Fibroblast of lung (primary cell): ENCODE measurements around the gene GATA3. TPM values are rescaled to one million over a fixed set of nuclear protein-coding genes. Genes with fewer than 3 reads are reported as not detected.

Experiments used
- DNase-seq, 2 donors: peaks; one replicate each; pipeline versions ENCODE4 v3.0.0 to v3.0.0-alpha.2; 2010; ENCODE audit warnings: low read depth in 2 of 2
- H2AFZ ChIP-seq: 2 replicates; pipeline ENCODE4 v1.5.1; 2012; ENCODE audit warnings: low read length, control low read depth, inconsistent platforms
- H3K27ac ChIP-seq: 2 replicates; pipeline ENCODE4 v1.5.1; 2011; ENCODE audit warnings: low read length, control low read depth; ENCODE audit not compliant: insufficient read depth
- H3K27me3 ChIP-seq: 2 replicates; pipeline ENCODE4 v1.5.1; 2011; ENCODE audit warnings: mild to moderate bottlenecking, low read length; ENCODE audit not compliant: control insufficient read depth, insufficient read depth
- H3K36me3 ChIP-seq: 2 replicates; pipeline ENCODE4 v1.5.1; 2011; ENCODE audit warnings: low read length; ENCODE audit not compliant: control insufficient read depth, insufficient read depth
- H3K4me1 ChIP-seq: 2 replicates; pipeline ENCODE4 v1.5.1; 2011; ENCODE audit warnings: low read length; ENCODE audit not compliant: control insufficient read depth, insufficient read depth; ENCODE audit errors: extremely low read depth
- H3K4me2 ChIP-seq: 2 replicates; pipeline ENCODE4 v1.5.1; 2011; ENCODE audit warnings: low read length, control low read depth; ENCODE audit not compliant: insufficient read depth; ENCODE audit errors: extremely low read depth
- H3K4me3 ChIP-seq, 4 experiments: fragments of 200-600 bp in 1 of 4; sonication (generic) in 1 of 4; replicated peaks in 1 of 4; 2 replicates each; pipeline ENCODE4 v1.5.1; 2011 to 2016; ENCODE audit warnings: low read length in 4 of 4, low read depth in 3 of 4, mild to moderate bottlenecking in 3 of 4, control low read depth in 2 of 4, inconsistent platforms in 1 of 4, mixed read lengths in 1 of 4; ENCODE audit not compliant: insufficient read depth in 1 of 4; ENCODE audit errors: control extremely low read depth in 1 of 4
- H3K79me2 ChIP-seq: 2 replicates; pipeline ENCODE4 v1.5.1; 2012; ENCODE audit warnings: mild to moderate bottlenecking, low read length, inconsistent platforms; ENCODE audit not compliant: control insufficient read depth, insufficient read depth
- H3K9ac ChIP-seq: 2 replicates; pipeline ENCODE4 v1.5.1; 2011; ENCODE audit warnings: mild to moderate bottlenecking, low read length, control low read depth; ENCODE audit not compliant: insufficient read depth
- H3K9me3 ChIP-seq: 2 replicates; pipeline ENCODE4 v1.5.1; 2012; ENCODE audit warnings: low read depth, low read length; ENCODE audit not compliant: control insufficient read depth, insufficient read depth
- H4K20me1 ChIP-seq: 2 replicates; pipeline ENCODE4 v1.5.1; 2011; ENCODE audit warnings: low read length; ENCODE audit not compliant: control insufficient read depth, insufficient read depth; ENCODE audit errors: extremely low read depth
- EZH2 ChIP-seq: IDR thresholded peaks from 2 replicates; pipeline ENCODE4 v1.5.1; 2012; ENCODE audit warnings: low read length, control low read depth, mild to moderate bottlenecking; ENCODE audit errors: missing control alignments
- polyA plus RNA-seq, 2 donors: library from polyadenylated mRNA; depleted of rRNA in 1 of 2; stranded (reverse) in 1 of 2; unstranded in 1 of 2; fragments of >200 nt; gene quantifications; 2 replicates each; pipeline ENCODE4 v1.2.1, GENCODE V29; 2011 to 2012; ENCODE audit warnings: missing spikeins in 1 of 2
- total RNA-seq: library from RNA; depleted of rRNA; stranded (reverse); fragments of >200 nt; gene quantifications from 2 replicates; pipeline ENCODE4 v1.2.1, GENCODE V29; 2014
- TF ChIP-seq, protein P1 (sequence below), 2 donors: IDR thresholded peaks in 1 of 2; conservative IDR thresholded peaks in 1 of 2; 1 replicate in 1 of 2; 2 replicates in 1 of 2; pipeline ENCODE4 v1.5.1; 2011 to 2012; ENCODE audit warnings: low read length in 2 of 2, control low read depth in 1 of 2, inconsistent platforms in 1 of 2, low read depth in 1 of 2, mild to moderate bottlenecking in 1 of 2

The GATA3 gene
- total and polyA plus RNA-seq, 2 donors (not counting 1 experiment from before 2014, with no cell fraction given): not detected

DNA sequence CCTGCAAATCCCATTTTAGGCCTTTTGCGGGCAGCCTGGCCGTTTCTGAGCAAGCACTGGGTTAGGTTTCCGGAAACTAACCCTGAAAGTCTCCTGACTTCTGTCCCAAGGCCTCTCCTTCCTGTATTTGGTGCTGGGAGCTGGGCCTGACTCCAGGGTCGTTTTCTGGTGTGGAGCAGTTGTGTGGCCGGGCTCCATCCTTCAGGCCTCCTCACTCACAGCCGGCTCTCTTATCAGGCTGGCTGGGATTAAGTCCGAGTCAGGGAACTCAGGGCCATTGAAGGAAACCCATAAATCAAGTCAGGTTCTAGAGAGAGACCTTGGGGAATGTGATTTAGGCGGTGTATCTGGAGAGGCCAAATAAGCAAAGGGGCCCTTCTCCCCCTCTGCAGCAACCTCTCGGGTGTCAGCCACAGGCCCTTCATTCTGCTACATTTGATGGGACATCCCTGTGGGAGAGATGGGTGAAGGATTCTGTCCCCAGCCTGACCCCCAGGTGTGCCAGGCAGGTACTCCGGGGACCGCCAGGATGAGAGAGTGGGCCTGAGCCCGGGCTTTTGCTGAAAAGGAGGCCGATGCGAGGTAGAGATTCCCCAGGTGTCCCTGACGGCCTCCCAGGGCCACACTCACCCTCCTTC lies 3.3 kb downstream of the GATA3 start:
- Histone ChIP-seq H3K9me3 (no peaks in the 10 kb centered on the region), H3K79me2 (no peaks in the 10 kb centered on the region), H3K4me3 (no peak overlapping the region), H3K27me3 (peaks cover 53% of the 10 kb centered on the region), H3K27ac (no peak overlapping the region), H3K36me3 (no peaks in the 10 kb centered on the region), H3K9ac (no peak overlapping the region), H2AFZ (no peak overlapping the region), H3K4me2 (no peak overlapping the region), H4K20me1 (no peaks in the 10 kb centered on the region), H3K4me1 (peaks cover 5% of the 10 kb centered on the region)
- TF ChIP-seq EZH2: no peak
- no peak for DNase-seq

DNA sequence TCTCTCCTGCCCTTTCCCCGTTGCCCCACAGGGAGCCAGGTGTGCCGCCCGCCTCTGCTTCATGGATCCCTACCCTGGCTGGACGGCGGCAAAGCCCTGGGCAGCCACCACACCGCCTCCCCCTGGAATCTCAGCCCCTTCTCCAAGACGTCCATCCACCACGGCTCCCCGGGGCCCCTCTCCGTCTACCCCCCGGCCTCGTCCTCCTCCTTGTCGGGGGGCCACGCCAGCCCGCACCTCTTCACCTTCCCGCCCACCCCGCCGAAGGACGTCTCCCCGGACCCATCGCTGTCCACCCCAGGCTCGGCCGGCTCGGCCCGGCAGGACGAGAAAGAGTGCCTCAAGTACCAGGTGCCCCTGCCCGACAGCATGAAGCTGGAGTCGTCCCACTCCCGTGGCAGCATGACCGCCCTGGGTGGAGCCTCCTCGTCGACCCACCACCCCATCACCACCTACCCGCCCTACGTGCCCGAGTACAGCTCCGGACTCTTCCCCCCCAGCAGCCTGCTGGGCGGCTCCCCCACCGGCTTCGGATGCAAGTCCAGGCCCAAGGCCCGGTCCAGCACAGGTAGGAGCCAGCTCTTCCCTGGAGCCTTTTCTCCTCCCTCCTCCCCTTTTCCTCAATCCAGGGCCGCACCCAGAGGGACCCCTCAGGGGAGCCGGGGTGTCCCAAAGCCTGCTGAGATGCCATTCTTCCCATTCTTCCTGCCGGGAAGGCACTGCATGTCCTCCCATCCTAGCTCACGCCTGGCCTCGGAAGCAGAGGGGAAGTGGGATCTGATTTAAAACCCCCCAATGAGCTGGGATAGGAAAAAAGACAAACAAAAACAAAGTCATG lies 4.0 kb downstream of the GATA3 start:
- H2AFZ ChIP-seq: no peak overlapping the region
- H3K27me3 ChIP-seq: peaks cover 60% of the 10 kb centered on the region
- no peak overlapping the region for H3K27ac ChIP-seq
- no peak for DNase-seq
- TF ChIP-seq EZH2: no peak
- TF ChIP-seq, protein P1, sequence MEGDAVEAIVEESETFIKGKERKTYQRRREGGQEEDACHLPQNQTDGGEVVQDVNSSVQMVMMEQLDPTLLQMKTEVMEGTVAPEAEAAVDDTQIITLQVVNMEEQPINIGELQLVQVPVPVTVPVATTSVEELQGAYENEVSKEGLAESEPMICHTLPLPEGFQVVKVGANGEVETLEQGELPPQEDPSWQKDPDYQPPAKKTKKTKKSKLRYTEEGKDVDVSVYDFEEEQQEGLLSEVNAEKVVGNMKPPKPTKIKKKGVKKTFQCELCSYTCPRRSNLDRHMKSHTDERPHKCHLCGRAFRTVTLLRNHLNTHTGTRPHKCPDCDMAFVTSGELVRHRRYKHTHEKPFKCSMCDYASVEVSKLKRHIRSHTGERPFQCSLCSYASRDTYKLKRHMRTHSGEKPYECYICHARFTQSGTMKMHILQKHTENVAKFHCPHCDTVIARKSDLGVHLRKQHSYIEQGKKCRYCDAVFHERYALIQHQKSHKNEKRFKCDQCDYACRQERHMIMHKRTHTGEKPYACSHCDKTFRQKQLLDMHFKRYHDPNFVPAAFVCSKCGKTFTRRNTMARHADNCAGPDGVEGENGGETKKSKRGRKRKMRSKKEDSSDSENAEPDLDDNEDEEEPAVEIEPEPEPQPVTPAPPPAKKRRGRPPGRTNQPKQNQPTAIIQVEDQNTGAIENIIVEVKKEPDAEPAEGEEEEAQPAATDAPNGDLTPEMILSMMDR (conservative IDR thresholded peaks at IDR 0.05 in 1 of 2, IDR thresholded peaks at IDR 0.05 in 1 of 2; ENCODE audit: low read depth in 1 of 2, low read length in 2 of 2): no peak
- H3K4me2 ChIP-seq: no peak overlapping the region
- H4K20me1 ChIP-seq: no peaks in the 10 kb centered on the region
- H3K4me3 ChIP-seq: no peak overlapping the region
- no peaks in the 10 kb centered on the region for H3K79me2 ChIP-seq
- H3K36me3 ChIP-seq: no peaks in the 10 kb centered on the region
- H3K4me1 ChIP-seq: peaks cover 5% of the 10 kb centered on the region
- H3K9me3 ChIP-seq: no peaks in the 10 kb centered on the region
- no peak overlapping the region for H3K9ac ChIP-seq

DNA sequence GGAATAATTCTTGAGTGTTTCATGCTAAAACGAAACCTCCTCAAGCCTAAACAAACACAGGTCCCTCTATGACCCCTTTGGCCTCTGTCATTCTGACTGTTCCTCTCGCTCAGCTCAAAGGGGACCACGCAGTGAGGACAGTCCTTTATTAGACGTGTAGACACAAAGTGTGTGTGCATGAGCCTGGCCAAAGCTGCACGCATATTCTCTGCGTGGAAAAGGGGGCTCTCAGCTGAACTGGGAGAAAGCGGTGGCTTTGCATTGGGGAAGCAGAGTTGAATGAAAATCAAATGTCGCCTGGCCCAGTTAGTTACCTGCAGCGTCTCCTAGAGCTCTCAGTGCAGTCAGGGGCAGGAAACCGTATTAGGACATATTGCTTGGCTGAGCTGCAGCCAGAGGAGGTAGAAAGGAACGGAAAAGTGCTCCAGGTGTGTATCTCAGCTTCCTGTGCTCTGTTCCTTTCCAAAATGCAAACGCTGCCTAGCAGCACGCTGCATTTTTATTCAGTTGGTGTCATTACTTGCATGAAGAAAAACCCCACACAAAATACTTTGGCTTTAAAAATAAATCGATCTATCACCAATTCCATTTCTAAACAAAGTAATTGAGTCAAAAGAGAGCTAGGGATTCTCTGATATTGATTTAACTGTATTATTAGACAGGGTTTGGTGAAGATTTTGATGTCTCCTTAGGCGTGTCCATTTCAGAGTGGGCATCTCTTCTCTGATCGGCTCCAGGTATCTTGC lies 4.9 kb downstream of the GATA3 start:
- no peak overlapping the region for H2AFZ ChIP-seq
- H3K79me2 ChIP-seq: no peaks in the 10 kb centered on the region
- no peak overlapping the region for H3K9ac ChIP-seq

More for the DNA sequence above, 4.9 kb downstream of the GATA3 start:
- Histone ChIP-seq H3K27me3 (peaks cover 61% of the 10 kb centered on the region), H3K4me3 (no peak overlapping the region), H3K4me1 (peaks cover 2% of the 10 kb centered on the region), H3K27ac (no peak overlapping the region), H3K9me3 (no peaks in the 10 kb centered on the region), H3K36me3 (no peaks in the 10 kb centered on the region), H3K4me2 (no peak overlapping the region), H4K20me1 (no peaks in the 10 kb centered on the region)
- TF ChIP-seq, protein P1 (conservative IDR thresholded peaks at IDR 0.05 in 1 of 2, IDR thresholded peaks at IDR 0.05 in 1 of 2; ENCODE audit: low read depth in 1 of 2, low read length in 2 of 2): no peak
- TF ChIP-seq EZH2: no peak
- no peak for DNase-seq
